Lower leg skin (tissue), 4 donors: ENCODE data around the gene SPPL3. TPM values are rescaled to one million over a fixed set of nuclear protein-coding genes. Genes with fewer than 3 reads are reported as not detected.

Experiments used
- DNase-seq, 2 donors: peaks; one replicate each; pipeline ENCODE4 v3.0.0-alpha.2; 2019; ENCODE audit warnings: low spot score in 2 of 2
- H3K4me3 ChIP-seq: fragments of 200-600 bp; sonication (generic); 2 replicates; pipeline ENCODE4 v1.5.1; 2017; ENCODE audit warnings: mild to moderate bottlenecking, low read depth; ENCODE audit not compliant: poor library complexity, severe bottlenecking
- CTCF ChIP-seq, 3 donors: fragments of 450-650 bp; IDR thresholded peaks; one replicate each; pipeline ENCODE4 v1.5.1; 2016; ENCODE audit warnings: antibody characterized with exemption in 3 of 3, mild to moderate bottlenecking in 3 of 3, moderate library complexity in 2 of 3
- POLR2A ChIP-seq, 2 donors: fragments of 450-650 bp; IDR thresholded peaks; one replicate each; pipeline ENCODE4 v1.6.1; 2016 to 2017; ENCODE audit warnings: antibody characterized with exemption in 2 of 2, mild to moderate bottlenecking in 1 of 2, moderate library complexity in 1 of 2
- WGBS, 2 donors: methylation state at CpG; one replicate each; pipeline ENCODE4 v1.1.5; 2018; 5-methylcytosine and 5-hydroxymethylcytosine counted together
- intact Hi-C: fragments of 100-400 bp; cut with DNase I; formaldehyde crosslinking; loops from one replicate; pipeline ENCODE4 v1.15.0; 2023; ENCODE audit warnings: low total_unique reads
- total RNA-seq, 4 donors: library from RNA; depleted of rRNA; stranded (reverse); fragments of >200 nt; gene quantifications; one replicate each; pipeline ENCODE4 v1.1.0, GENCODE V29; 2016

The SPPL3 gene
- total RNA-seq, 4 donors from 2014 or later, result 47.3 to 59.0 (median 52.4) TPM

- 61 to 63% methylated on average over 2 of the region's 2 CpGs for WGBS, 2 donors
- DNase-seq, result no peak
- no peak overlapping the region for H3K4me3 ChIP-seq
- no peak for TF ChIP-seq CTCF (IDR thresholded peaks at IDR 0.05)
- no peak for TF ChIP-seq POLR2A (IDR thresholded peaks at IDR 0.05)
- intact Hi-C loops, result no loop called here
These were observed 85.7 kb downstream of the SPPL3 start for GRCh38 chr12:120818416-120818815.

GRCh38 chr12:120817559-120818330 is 86.4 kb downstream of the SPPL3 start:
- TF ChIP-seq POLR2A (IDR thresholded peaks at IDR 0.05) (no peak), CTCF (IDR thresholded peaks at IDR 0.05) (no peak)
- no peak overlapping the region for H3K4me3 ChIP-seq
- WGBS, 2 donors, result 85 to 87% methylated on average over 6 of the region's 6 CpGs
- intact Hi-C loops, result no loop called here
- DNase-seq, result no peak

GRCh38 chr12:120816363-120816762 is 87.8 kb downstream of the SPPL3 start:
- DNase-seq, result no peak
- no peak for TF ChIP-seq CTCF (IDR thresholded peaks at IDR 0.05)
- no peak for TF ChIP-seq POLR2A (IDR thresholded peaks at IDR 0.05)
- intact Hi-C loops, result no loop called here
- WGBS, 2 donors, result 48% methylated on average over 2 of the region's 2 CpGs
- H3K4me3 ChIP-seq, result no peak overlapping the region

GRCh38 chr12:120814903-120815429 is 89.2 kb downstream of the SPPL3 start:
- intact Hi-C loops, result no loop called here
- TF ChIP-seq POLR2A (IDR thresholded peaks at IDR 0.05) (no peak), CTCF (IDR thresholded peaks at IDR 0.05) (no peak)
- 44 to 49% methylated on average over 1 of the region's 1 CpG for WGBS, 2 donors
- no peak overlapping the region for H3K4me3 ChIP-seq
- no peak for DNase-seq

- 62 to 81% methylated on average over 2 of the region's 2 CpGs for WGBS, 2 donors
- DNase-seq, result no peak
- no peak for TF ChIP-seq CTCF (IDR thresholded peaks at IDR 0.05)
- TF ChIP-seq POLR2A (IDR thresholded peaks at IDR 0.05), result no peak
- no peak overlapping the region for H3K4me3 ChIP-seq
- intact Hi-C loops, result no loop called here
These were observed 89.8 kb downstream of the SPPL3 start for GRCh38 chr12:120814203-120814902.
